Rectal smooth muscle tissue (tissue), 1 donor: ENCODE measurements around the gene GATM.
"Not testable (repeated sequence)": the region's sequence is repeated elsewhere in the genome, so short reads cannot be mapped to it uniquely, and the experiment has no call there.

Source experiments
- H3K27ac ChIP-seq: one replicate; pipeline ENCODE4 v1.7.0; 2013; ENCODE audit warnings: low read depth, low read length, inconsistent platforms
- H3K27me3 ChIP-seq: one replicate; pipeline ENCODE4 v1.7.0; 2013; ENCODE audit warnings: low read length; ENCODE audit not compliant: control insufficient read depth, insufficient read depth
- H3K36me3 ChIP-seq: one replicate; pipeline ENCODE4 v1.7.0; 2013; ENCODE audit warnings: low read length; ENCODE audit not compliant: control insufficient read depth, insufficient read depth
- H3K4me1 ChIP-seq: one replicate; pipeline ENCODE4 v1.7.0; 2013; ENCODE audit warnings: low read length; ENCODE audit not compliant: control insufficient read depth, insufficient read depth
- H3K4me3 ChIP-seq: one replicate; pipeline ENCODE4 v1.7.0; 2013; ENCODE audit warnings: low read length
- H3K9ac ChIP-seq: one replicate; pipeline ENCODE4 v1.7.0; 2013; ENCODE audit warnings: low read length

Gene GATM

DNA sequence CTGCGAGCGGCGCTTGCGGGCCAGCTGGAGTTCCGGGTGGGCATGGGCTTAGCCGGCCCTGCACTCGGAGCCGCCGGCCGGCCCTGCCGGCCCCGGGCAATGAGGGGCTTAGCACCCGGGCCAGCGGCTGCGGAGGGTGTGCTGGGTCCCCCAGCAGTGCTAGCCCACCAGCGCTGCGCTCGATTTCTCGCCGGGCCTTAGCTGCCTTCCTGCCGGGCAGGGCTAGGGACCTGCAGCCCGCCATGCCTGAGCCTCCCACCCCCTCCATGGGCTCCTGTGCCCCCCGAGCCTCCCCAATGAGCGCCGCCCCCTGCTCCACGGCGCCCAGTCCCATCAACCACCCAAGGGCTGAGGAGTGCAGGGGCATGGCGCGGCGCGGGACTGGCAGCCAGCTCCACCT is 64.2 kb downstream of the GATM start:
- not testable (repeated sequence) for H3K9ac ChIP-seq, H3K27me3 ChIP-seq, H3K27ac ChIP-seq, H3K4me3 ChIP-seq, H3K4me1 ChIP-seq, H3K36me3 ChIP-seq
